ENCODE results near the gene UCN2.
"Not testable (repeated sequence)": the region's sequence is repeated elsewhere in the genome, so short reads cannot be mapped to it uniquely, and the experiment has no call there.

UCN2 gene

DNA sequence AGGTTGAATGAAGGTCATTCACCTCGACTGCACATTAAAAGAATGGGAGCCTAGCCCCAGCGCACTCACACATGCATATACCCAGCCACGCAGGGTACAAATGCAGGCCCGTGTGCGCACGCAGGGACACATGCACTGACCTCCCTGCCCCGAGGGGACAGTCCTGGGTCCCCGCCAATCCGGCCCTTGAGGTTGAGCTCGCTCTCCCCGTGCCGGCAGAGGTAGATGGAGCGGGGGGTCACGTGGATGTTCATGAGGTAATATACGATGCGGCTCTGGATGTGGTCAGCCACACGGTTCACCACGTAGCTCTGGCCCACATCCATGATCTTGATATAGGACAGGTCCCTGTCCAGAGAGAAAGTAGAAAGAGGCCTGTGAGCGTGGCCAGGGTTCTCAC, 27.5 kb downstream of the UCN2 start:
- DNase-seq (ENCODE audit: low read depth), result no peak

DNA sequence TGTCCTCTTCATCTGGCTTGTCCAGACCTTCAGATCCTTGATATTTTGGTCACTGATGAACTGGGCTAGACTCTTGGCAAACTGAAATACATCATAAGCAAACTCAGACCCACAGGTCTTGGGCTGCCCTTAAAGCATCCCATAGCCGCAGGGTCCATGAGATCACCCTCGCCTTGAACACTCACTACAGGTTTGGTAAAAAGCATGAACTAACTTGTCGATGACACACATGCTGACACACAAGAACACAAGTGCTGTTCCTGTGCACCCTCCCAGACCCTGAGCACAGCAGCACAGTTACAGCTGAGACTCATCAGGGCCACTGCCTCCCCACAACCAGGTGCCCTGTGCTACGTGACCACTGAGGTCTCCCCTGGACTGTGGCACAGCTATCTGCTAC, 28.0 kb downstream of the UCN2 start:
- DNase-seq (ENCODE audit: low read depth), result no peak

DNA sequence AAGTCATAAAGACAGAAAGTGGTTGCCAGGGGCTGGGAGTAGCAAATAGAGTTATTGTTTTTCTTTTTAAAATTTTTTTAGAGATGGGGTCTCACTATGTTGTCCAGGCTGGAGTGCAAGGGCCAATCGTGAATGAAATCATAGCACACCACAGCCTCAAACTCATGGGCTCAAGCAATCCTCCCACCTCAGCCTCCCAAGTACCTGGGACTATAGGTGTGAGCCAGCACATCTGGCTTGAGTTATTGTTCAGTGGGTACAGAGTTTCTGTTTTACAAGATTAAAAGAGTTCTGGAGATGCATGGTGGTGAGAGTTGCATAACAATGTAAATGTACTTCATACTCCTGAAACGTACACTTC, 30.6 kb downstream of the UCN2 start:
- no peak for DNase-seq (ENCODE audit: low read depth)

DNA sequence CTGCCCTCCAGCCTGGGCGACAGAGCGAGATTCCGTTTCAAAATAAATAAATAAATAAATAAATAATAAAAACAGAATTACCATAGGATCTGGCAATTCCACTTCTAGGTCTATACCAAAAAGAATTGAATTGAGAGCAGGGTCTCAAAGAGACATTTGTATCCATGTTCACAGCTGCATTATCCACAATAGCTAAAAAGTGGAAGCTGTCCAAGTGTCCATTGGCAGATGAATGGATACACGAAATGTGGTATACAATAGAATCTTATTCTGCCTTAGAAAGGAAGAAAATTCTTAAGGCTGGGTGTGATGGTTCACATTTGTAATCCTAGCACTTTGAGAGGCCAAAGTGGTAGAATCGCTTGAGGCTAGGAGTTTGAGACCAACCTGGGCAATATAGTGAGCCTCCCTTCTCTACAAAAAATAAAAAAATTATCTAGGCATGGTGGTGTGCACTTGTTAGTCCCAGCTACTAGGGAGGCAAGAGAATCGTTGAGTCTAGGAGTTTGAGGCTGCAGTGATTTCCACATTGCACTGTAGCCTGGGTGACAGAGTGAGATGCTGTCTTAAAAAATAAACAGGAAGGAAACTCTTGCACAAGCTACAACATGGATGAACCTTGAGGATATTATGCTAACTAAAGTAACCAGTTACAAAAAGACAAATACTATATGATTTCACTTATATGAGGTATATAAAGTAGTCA, 31.2 kb downstream of the UCN2 start:
- no peak for DNase-seq (ENCODE audit: low read depth)

DNA sequence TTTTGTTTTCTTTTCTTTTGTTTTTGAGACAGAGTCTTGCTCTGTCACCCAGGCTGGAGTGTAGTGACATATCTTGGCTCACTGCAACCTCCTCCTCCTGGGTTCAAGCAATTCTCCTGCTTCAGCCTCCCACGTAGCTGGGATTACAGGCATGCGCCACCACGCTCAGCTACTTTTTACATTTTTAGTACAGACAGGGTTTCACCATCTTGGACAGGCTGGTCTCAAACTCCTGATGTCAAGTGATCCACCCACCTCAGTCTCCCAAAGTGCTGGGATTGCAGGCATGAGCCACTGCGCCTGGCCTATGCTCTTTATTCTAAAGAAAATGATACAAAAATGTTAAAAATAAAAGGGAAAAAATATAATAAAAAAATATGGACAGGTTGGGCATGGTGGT, 32.9 kb downstream of the UCN2 start:
- DNase-seq (ENCODE audit: low read depth), result not testable (repeated sequence)

DNA sequence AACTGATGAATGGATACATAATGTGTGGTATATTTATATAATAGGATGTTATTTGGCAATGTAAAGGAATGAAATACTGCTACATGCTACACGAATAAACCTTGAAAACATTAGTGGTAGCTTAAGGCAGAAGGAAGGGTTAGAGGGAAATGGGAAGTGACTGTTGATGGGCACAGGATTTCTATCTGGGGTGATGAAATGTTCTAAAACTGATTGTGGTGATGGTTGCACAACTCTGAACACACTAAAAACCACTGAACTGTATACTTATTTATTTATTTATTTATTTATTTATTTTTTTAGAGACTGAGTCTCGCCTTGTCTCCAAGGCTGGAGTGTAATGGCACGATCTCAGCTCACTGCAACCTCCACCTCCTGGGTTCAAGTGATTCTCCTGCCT, 34.8 kb downstream of the UCN2 start:
- DNase-seq (ENCODE audit: low read depth), result no peak

DNA sequence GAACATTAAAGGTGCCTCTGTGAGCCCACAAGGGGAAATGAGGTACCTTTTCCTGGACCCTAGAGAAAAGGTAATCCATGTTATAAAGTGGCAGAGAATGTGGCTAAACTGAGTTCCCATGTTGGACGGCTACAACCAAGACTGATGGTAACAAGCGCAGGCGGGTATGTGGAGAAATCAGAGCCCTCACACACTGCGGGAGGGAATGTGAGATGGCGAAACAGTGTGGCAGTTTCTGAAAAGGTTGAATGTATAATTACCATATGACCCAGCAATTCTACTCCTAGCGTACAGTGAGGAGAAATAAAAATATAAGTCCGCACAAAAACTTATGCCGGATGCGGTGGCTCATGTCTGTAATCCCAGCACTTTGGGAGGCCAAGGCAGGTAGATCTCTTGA, 35.5 kb downstream of the UCN2 start:
- DNase-seq (ENCODE audit: low read depth), result no peak

DNA sequence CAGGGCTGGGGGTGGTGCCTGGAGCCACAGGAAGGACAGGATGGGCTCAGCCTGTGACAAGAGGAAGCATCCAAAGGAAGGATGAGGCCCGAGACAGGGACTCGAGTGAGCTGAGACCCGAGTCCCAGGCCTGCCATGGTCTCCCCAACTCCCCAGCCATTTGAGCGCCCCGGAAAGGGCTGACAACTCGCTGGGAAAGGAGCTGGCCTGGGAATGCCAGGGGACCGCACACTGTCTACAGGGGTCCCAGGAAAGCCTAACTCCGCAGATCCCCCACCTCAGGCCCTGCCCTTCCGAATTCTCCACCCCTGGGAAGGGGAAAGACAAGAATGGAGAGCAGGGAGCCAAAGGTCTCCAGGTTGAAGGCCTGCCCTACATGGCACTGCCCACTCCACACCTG, 38.6 kb downstream of the UCN2 start:
- no peak for DNase-seq (ENCODE audit: low read depth)

DNA sequence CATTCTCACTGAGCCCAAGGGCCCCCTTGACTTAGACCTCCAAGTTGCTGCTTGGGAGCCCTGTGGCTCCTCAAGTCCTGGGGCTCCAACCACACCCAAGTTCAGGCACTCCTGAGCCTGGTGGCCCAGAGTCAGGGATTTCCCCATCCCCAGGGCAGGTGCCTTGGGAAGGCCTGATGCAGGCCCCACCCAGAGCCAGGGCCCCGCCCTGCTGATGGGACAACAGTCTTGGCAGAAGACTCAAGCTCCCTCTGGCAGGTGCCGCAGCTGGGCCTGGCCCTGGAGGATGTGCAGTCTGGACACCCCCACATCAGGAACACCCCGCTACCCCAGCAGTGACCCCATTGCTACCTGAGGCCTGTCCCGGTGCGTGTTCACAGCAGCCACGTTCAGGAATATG, 41.9 kb downstream of the UCN2 start:
- no peak for DNase-seq (ENCODE audit: low read depth)

DNA sequence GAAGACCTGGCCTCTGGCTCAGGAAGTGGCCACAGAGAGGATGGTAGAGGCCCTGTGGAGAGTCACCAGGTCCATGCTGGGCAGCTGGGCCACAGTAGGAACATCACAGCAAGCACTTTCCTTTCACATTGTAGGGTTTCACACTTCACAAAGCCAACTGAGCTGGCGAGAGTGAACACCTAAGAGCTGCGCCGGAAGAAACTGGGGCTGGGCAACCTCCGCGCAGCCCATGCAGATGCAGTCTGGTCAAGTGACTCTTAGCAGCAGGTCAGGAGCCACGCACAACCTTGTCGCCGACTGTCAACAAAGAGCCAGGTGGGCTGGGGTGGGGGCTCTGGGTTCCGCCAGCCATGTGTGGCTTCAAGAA, 44.3 kb downstream of the UCN2 start:
- no peak for DNase-seq (ENCODE audit: low read depth)

DNA sequence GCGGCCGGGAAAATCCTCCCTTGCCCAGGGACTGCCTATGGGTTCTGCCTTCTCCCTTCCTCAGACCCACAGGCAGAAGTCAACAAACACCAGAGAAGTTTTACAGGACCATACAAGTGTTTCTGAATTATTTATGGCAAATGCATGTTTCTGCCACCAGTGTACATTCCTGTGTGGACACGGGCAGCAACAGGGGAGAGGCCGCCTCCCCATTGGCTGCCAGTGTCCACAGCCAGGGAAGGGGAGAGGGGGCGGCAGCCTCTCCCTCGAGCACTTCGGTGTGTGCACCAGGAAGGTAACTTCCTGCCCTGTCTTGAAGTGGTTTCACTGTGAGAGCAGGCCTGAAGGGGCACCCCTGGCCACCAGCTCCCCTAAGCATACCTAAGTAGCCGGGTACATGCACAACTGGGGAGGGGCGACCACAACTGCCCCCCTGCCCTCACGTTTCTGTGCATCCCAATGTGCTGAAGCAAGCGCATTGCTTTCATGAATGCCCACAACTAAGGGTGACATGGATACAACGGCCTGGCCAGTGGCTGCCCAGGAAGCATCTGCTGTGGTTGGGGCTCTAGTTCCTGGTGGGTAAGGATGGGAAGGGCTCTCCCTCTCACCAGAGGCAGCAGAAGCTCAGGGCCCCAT, 44.8 kb downstream of the UCN2 start:
- no peak for DNase-seq (ENCODE audit: low read depth)

DNA sequence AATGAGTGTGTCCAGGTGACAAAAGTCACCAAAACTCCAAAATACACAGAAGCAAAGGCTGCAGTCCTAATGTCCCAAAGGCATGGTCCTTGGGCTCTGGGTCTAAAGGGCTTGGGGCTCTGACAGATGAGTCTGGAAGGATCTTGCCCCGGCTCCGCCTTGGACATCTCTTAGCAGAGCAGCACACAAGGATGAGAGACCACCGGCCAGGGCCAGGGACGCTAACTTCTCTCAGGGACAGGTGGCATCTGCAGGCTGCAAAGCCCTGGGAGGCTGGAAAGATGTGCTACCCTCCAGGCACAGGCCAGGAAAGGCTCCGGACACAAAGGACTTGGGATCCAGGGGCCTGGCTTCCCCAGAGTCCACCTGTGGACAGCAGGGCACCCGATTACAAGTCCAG, 45.5 kb downstream of the UCN2 start:
- no peak for DNase-seq (ENCODE audit: low read depth)

DNA sequence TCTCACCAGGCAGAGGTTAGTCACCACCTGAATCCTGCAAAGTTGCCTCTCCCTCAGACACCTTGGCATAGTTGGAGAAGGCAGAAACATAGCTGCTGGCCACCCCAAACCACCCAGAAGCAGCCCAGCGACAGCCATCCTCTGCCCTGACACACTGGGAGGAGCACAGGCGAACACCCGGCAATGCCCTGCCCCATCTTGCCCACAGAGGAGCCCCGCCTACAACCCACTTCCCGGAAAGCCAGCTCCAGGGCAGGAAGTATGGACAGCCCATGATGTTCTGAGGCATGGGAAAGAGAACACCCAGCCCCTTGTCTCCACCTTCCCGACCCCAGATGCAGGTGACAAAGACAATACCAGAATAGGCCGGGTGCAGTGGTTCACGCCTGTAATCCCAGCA, 47.0 kb downstream of the UCN2 start:
- no peak for DNase-seq (ENCODE audit: low read depth)

DNA sequence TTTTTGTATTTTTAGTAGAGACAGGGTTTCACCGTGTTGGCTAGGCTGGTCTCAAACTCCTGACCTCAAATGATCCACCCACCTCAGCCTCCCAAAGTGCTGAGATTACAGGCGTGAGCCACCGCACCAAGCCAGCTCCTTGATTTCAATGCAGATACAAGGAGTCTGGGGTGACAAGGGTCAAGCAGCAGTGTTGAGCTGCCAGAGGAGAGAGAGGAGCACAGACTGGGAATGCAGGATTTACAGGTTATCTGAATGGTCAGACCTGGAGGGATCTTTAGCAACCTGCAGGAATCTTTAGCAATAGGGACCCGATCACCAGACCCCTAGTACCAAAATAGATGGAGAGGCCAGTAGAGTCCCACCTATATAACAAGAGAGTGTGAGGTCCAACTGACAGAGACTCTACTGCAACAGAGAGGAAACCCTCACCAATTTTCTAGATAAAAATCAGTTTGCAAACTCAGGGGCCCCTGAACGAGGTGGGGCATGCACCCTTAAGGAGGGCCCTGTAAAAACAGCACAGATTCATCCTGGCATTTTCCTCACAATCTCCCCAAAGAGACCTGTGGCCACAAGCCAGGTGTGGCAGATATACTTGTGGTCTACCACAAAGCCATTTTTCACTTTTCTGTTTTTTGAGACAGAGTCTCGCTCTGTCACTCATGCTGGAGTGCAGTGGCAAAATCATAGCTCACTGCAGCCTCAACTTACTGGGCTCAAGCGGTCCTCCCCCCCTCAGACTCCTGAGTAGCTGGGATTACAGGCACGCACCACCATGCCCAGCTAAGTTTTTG, 49.0 kb downstream of the UCN2 start:
- no peak for DNase-seq (ENCODE audit: low read depth)

All from HS-5 (cell line).